Loucy (cell line): ENCODE measurements around the gene CLEC18C.
"Not testable (repeated sequence)": the region's sequence is repeated elsewhere in the genome, so short reads cannot be mapped to it uniquely, and the experiment has no call there.

Experiments used
- H2AFZ ChIP-seq: fragments of 200-600 bp; sonication (generic); 2 replicates; pipeline ENCODE4 v1.6.0; 2016; ENCODE audit warnings: antibody characterized with exemption, mild to moderate bottlenecking, low read length, moderate library complexity
- H3F3A ChIP-seq: fragments of 200-600 bp; 2 replicates; pipeline ENCODE4 v1.6.0; 2016; ENCODE audit warnings: antibody characterized with exemption, low read depth, mild to moderate bottlenecking
- H3K27me3 ChIP-seq: fragments of 200-600 bp; sonication (generic); 2 replicates; pipeline ENCODE4 v1.6.1; 2014; ENCODE audit warnings: low read length, mild to moderate bottlenecking; ENCODE audit not compliant: insufficient read depth, poor library complexity, severe bottlenecking
- H3K36me3 ChIP-seq: fragments of 200-600 bp; sonication (generic); 2 replicates; pipeline ENCODE4 v1.6.1; 2016; ENCODE audit warnings: low read length; ENCODE audit not compliant: insufficient read depth
- H3K4me1 ChIP-seq: fragments of 200-600 bp; sonication (generic); 2 replicates; pipeline ENCODE4 v1.5.1; 2014; ENCODE audit warnings: low read length, mild to moderate bottlenecking; ENCODE audit not compliant: insufficient read depth, poor library complexity, severe bottlenecking
- H3K4me2 ChIP-seq: fragments of 200-600 bp; sonication (generic); 2 replicates; pipeline ENCODE4 v1.6.0; 2014; ENCODE audit warnings: antibody characterized with exemption, low read length, low read depth, mild to moderate bottlenecking; ENCODE audit not compliant: poor library complexity, severe bottlenecking
- H3K4me3 ChIP-seq: fragments of 200-600 bp; sonication (generic); 2 replicates; pipeline ENCODE4 v1.5.1; 2014; ENCODE audit warnings: low read length, mild to moderate bottlenecking, mixed read lengths; ENCODE audit not compliant: poor library complexity, severe bottlenecking
- H3K79me2 ChIP-seq: fragments of 200-600 bp; sonication (generic); 2 replicates; pipeline ENCODE4 v1.6.1; 2014; ENCODE audit warnings: low read length; ENCODE audit not compliant: insufficient read depth
- H3K9ac ChIP-seq: fragments of 200-600 bp; sonication (generic); 2 replicates; pipeline ENCODE4 v1.6.0; 2014; ENCODE audit warnings: mild to moderate bottlenecking, low read depth, low read length, moderate library complexity; ENCODE audit not compliant: poor library complexity, severe bottlenecking
- H3K9me2 ChIP-seq: fragments of 200-600 bp; sonication (generic); replicated peaks from 2 replicates; pipeline ENCODE4 v1.6.1; 2016; ENCODE audit warnings: low read depth, low read length, mixed read lengths
- H3K9me3 ChIP-seq: fragments of 200-600 bp; sonication (generic); 2 replicates; pipeline ENCODE4 v1.6.1; 2014; ENCODE audit warnings: mild to moderate bottlenecking, antibody characterized with exemption, low read length, low read depth; ENCODE audit not compliant: insufficient read depth
- H4K20me1 ChIP-seq: fragments of 200-600 bp; sonication (generic); 2 replicates; pipeline ENCODE4 v1.6.0; 2014; ENCODE audit warnings: antibody characterized with exemption, low read length, mild to moderate bottlenecking; ENCODE audit not compliant: insufficient read depth, poor library complexity, severe bottlenecking
- EZH2phosphoT487 ChIP-seq: fragments of 200-600 bp; IDR thresholded peaks from 2 replicates; pipeline ENCODE4 v1.6.1; 2018; ENCODE audit warnings: antibody characterized with exemption, mild to moderate bottlenecking, moderate library complexity, borderline replicate concordance
- TF ChIP-seq, protein P1 (sequence below): fragments of 200-600 bp; sonication (generic); conservative IDR thresholded peaks from 2 replicates; pipeline ENCODE4 v1.5.1; 2014; ENCODE audit warnings: mild to moderate bottlenecking, antibody characterized with exemption, low read length

Gene CLEC18C

DNA sequence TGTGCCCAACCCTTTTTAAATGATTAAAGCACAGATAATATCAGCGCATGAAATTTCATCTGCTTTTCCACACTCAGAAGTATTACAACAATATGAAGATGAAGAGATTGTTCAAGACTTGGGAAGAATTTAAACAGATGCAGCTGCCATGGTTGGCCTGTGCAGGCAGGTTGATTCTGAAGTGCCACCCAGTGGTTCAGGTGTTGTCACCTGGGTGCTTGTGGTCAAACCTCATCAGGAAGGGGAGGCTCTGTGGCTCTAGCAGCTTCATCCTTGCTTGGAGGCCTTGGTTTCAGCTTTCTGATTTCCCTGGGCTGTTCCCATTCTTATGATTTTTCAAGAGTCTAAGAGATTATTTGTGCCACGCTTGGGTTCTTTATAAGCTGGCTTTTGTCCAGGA, 22.2 kb upstream of the CLEC18C start:
- H3K27me3 ChIP-seq, result no peaks in the 10 kb centered on the region
- no peak overlapping the region for H3K4me2 ChIP-seq
- no peak overlapping the region for H2AFZ ChIP-seq
- H3K9me3 ChIP-seq, result no peaks in the 10 kb centered on the region
- no peaks in the 10 kb centered on the region for H3F3A ChIP-seq
- H3K4me3 ChIP-seq, result no peak overlapping the region
- H4K20me1 ChIP-seq, result no peaks in the 10 kb centered on the region
- TF ChIP-seq, protein P1, sequence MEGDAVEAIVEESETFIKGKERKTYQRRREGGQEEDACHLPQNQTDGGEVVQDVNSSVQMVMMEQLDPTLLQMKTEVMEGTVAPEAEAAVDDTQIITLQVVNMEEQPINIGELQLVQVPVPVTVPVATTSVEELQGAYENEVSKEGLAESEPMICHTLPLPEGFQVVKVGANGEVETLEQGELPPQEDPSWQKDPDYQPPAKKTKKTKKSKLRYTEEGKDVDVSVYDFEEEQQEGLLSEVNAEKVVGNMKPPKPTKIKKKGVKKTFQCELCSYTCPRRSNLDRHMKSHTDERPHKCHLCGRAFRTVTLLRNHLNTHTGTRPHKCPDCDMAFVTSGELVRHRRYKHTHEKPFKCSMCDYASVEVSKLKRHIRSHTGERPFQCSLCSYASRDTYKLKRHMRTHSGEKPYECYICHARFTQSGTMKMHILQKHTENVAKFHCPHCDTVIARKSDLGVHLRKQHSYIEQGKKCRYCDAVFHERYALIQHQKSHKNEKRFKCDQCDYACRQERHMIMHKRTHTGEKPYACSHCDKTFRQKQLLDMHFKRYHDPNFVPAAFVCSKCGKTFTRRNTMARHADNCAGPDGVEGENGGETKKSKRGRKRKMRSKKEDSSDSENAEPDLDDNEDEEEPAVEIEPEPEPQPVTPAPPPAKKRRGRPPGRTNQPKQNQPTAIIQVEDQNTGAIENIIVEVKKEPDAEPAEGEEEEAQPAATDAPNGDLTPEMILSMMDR, result no peak
- no peak for TF ChIP-seq EZH2phosphoT487
- peaks cover 75% of the 10 kb centered on the region for H3K36me3 ChIP-seq
- H3K4me1 ChIP-seq, result no peaks in the 10 kb centered on the region
- no peak overlapping the region for H3K9ac ChIP-seq
- H3K79me2 ChIP-seq, result no peaks in the 10 kb centered on the region
- no peaks in the 10 kb centered on the region for H3K9me2 ChIP-seq

DNA sequence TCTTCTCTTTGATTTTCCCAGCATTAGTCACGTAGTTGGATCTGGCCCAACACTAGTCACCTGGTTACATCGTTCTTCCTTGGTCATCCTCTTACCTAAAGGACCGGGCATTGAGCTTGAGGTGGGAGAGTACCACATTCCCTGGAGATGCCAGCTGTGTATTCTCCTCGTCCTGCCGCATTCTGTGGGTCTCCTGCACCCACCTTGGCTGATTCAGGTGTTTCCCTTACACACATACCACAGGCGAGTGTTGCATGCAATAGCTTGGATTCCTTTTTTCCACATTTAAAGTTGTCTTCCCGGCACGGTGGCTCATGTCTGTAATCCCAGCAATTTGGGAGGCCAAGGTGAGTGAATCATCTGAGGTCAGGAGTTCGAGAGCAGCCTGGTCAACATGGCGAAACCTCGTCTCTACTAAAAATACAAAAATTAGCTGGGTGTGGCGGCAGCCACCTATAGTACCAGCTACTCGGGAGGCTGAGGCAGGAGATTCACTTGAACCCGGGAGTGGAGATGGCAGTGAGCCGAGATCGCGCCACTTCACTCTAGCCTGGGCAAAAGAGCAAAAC, 21.6 kb upstream of the CLEC18C start:
- Histone ChIP-seq H3K9me3 (no peaks in the 10 kb centered on the region), H3K79me2 (no peaks in the 10 kb centered on the region), H4K20me1 (no peaks in the 10 kb centered on the region), H3F3A (no peaks in the 10 kb centered on the region), H3K36me3 (peaks cover 82% of the 10 kb centered on the region), H2AFZ (no peak overlapping the region), H3K4me1 (no peaks in the 10 kb centered on the region), H3K4me2 (no peak overlapping the region), H3K9ac (no peak overlapping the region), H3K4me3 (no peak overlapping the region), H3K27me3 (no peaks in the 10 kb centered on the region), H3K9me2 (no peaks in the 10 kb centered on the region)
- TF ChIP-seq EZH2phosphoT487, result no peak
- TF ChIP-seq, protein P1, result no peak

DNA sequence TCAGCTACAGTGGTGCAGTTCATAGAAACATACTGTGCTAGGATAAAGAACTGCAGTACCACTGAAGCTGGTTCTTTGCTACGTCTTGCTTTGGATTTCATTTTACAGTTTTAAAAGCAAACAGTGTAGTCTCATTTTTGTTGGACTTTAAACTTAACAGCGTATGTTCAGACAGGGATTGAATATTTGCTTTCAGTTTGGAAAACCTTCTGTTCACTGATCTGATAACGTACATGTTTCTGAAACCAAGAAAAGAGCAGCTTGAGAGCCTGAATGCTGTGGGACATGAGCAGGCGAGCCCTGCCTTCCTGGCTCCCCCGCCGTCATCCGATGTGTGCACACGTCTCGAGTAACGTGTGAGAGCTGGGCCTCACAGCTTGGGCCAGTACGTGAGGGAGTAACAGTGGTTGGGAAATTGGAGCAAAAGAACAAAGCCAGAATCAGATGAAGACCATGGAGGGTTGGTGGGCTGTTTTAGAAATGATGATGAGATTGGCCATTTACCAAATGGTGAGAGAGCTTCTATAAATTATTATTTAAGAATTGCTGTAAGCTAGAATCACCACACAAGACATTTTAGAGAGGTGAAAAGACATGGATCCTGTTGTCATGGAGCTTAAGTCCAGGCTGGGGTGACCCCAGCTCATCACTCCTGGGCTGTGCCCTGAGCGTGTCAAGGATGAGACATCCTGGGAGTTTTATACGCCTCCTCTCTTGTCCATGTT, 20.8 kb upstream of the CLEC18C start:
- no peaks in the 10 kb centered on the region for H3K9me2 ChIP-seq
- TF ChIP-seq, protein P1, result no peak
- TF ChIP-seq EZH2phosphoT487, result no peak
- no peaks in the 10 kb centered on the region for H3K27me3 ChIP-seq
- no peaks in the 10 kb centered on the region for H3K9me3 ChIP-seq
- H3K4me3 ChIP-seq, result no peak overlapping the region
- no peaks in the 10 kb centered on the region for H4K20me1 ChIP-seq
- no peak overlapping the region for H2AFZ ChIP-seq
- no peaks in the 10 kb centered on the region for H3K79me2 ChIP-seq
- H3K4me1 ChIP-seq, result no peaks in the 10 kb centered on the region
- no peaks in the 10 kb centered on the region for H3F3A ChIP-seq
- peaks cover 85% of the 10 kb centered on the region for H3K36me3 ChIP-seq
- H3K9ac ChIP-seq, result no peak overlapping the region
- H3K4me2 ChIP-seq, result no peak overlapping the region

DNA sequence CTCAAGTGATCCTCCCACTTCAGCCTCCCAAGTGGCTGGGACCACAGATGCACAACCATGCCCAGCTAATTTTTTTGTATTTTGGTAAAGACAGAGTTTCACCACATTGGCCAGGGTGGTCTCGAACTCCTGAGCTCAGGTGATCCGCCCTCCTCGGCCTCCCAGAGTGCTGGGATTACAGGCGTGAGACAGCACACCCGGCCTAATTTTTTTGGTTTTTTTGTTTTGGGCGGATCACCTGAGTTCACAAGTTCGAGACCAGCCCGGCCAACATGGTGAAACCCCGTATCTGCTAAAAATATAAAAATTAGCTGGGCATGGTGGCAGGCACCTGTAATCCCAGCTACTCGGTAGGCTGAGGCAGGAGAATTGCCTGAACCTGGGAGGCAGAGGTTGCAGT, 18.9 kb upstream of the CLEC18C start:
- not testable (repeated sequence) for H4K20me1 ChIP-seq, H3K27me3 ChIP-seq, H3K9me3 ChIP-seq

More for the DNA sequence above, 18.9 kb upstream of the CLEC18C start:
- not testable (repeated sequence) for H3K9ac ChIP-seq, H2AFZ ChIP-seq, H3K9me2 ChIP-seq, H3K79me2 ChIP-seq, H3F3A ChIP-seq, H3K4me3 ChIP-seq, H3K4me2 ChIP-seq, H3K4me1 ChIP-seq
- peaks cover 87% of the 10 kb centered on the region for H3K36me3 ChIP-seq
